Embryonic facial prominence (tissue), 1 donor: ENCODE data around the gene CFL2.

Experiments used
- DNase-seq: peaks from one replicate; pipeline ENCODE4 v3.0.0-alpha.2; 2016; ENCODE audit errors: extremely low spot score

CFL2 gene

DNA sequence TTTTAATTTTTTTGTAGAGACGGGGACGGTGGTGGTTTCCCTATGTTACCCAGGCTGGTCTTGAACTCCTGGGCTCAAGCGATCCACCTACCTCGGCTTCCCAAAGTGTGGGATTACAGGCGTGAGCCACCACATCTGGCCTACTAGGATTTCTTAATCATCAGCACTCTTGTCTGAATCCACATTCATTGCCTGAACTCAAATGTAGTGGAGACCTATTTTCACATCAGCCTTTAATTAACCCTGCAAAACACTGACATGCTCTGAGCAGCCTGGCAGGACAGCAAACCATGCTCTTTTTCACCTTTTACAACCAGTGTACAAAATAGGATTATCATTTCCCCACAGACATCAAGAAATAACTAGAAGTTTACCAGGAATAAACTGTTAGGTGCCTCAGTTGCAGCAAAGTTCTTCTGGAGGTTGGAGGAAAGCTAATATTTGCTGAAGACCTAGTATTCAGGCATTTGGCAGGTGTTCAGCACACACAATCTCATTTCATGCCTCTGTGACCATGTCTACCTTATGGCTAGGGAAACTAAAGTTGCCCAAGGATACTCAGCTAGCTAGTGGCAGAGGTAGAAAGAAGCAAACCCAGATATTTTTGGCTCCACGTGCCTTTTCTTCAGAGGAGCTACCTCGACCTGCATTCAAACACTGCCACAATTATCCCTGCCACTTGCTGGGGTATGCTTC is 37.7 kb downstream of the CFL2 start:
- no peak for DNase-seq

DNA sequence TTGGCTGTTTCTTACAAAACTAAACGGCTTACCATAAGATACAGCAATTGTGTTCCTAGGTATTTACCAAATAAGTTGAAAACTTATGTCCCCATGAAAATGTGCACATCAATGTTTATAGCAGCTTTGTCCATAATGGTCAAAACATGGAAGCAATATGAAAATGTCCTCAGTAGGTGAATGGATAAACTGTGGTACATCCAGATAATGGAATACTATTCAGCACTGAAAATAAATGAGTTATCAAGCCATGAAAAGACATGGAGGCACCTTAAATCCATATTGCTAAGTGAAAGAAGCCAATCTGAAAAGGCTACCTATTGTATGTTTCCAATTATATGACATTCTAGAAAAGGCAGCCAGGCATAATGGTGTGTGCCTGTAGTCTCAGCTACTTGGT is 40.7 kb downstream of the CFL2 start:
- DNase-seq, result no peak

DNA sequence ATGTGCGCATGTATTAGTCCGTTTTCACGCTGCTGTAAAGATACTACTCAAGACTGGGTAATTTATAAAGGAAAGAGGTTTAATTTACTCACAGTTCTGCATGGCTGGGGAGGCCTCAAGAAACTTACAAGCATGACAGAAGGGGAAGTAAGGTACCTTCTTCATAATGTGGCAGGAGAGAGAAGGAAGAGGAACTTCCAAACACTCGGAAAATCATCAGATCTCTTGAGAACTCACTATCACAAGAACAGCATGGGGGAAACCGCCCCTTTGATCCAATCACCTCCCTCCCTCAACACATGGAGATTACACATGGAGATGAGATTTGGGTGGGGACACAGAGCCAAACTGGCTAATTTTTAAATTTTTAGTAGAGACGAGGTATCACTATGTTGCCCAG is 42.7 kb downstream of the CFL2 start:
- no peak for DNase-seq

DNA sequence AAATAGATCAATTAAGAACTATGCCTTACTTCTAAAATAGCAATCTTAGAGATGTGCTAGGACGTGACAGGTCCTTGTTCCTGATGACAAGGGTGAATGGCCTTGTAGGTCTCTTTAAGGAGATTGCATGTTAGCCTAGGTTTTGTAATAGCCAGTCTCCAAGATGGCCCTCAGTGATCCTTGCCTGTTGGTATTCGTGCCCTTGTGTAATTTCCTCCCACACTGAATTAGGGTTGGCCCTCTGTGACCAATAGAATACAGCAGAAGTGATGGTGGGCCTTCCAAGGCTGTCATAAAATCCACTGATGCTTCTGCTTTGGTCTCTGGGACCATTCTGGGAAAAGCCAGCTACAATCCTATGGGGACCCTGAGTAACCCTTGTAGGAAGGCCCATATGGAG is 46.3 kb downstream of the CFL2 start:
- DNase-seq, result no peak

DNA sequence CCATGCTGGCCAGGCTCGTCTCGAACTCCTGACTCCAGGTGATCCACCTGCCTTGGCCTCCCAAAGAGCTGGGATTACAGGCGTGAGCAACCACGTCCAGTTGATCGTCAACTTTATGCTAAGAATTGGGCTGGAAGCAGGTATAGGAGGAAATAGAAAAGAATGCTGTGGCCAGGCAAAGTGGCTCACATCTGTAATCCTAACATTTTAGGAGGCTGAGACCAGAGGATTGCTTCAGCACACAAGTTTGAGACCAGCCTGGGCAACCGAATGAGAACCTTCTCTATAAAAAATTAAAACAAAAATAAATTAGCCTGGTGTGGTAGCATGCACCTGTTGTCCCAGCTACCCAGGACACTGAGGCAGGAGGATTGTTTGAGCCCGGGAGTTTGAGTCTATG is 47.4 kb downstream of the CFL2 start:
- no peak for DNase-seq

DNA sequence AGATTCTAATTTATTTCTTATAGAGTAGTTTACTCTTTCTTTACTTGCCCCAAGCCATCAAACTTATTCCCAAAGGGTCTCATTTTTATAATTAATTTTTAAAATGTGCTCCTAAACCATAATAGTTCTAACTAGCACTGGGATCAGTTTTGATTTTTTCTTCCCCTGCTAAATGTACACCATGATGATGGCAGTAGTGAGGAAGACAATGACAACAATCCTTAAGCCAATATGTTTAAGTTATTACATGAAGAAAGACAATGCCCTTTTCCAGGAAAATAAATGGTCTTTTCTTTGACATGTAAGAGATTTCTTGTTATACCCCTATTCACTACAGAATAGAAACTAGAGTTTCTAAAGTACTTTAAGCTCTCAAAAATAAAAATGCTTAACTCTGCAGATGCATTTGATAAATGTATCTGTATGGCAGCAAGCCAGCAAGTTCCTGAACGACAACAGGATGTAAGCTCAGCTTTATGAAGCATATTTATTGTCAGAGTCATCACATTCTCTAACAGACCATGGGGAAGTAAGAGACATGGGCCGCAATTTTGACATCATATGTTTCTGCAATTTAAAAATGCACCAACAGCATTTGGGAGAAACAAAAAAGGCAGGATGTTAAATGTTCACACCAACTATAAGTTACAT is 48.5 kb downstream of the CFL2 start:
- no peak for DNase-seq

DNA sequence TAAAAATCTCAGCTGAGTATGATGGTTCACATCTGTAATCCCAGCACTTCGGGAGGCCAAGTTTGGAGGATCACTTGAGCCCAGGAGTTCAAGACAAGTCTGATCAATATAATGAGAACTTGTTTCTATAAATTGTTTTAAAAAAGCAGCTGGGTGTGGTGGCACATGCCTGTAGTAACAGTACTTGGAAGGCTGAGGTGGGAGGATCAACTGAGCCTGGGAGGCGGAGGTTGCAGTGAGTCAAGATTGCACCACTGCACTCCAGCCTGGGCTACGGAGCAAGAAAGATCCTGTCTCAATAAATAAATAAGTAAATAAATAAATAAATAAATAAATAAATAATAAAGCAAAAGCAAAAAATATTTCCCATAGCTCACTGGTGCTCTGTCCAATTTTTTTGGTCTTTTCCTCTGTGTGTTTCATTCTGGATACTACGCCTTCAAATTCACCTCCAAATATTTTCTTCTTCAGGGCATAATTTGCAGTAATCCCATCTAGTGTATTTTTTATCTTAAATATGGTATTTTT is 51.8 kb downstream of the CFL2 start:
- DNase-seq, result no peak

DNA sequence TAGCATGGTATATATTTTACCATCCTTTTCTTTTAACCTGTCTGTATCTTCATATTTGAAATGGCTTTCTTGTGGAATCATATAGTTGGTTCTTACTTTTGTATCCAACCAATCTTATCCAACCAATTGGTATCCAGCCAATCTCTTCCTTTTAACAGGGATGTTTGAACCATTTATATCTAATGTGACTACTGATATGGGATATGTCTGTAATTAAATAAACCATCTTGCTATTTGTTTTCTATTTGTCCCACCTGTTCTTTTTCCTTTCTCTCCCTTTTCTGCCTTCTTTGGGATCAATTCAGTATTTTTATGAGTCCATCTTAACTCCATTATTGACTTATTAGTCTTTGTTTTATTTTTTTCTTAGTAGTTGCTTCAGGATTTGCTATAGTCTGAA is 53.6 kb downstream of the CFL2 start:
- no peak for DNase-seq
